Right ventricle myocardium superior (tissue), 1 donor: Measurements from ENCODE around the gene PGF. TPM values are rescaled to one million over a fixed set of nuclear protein-coding genes. Genes with fewer than 3 reads are reported as not detected.
A peak's percentile ranks its signal among the peaks of the same experiment; 100 is the strongest.
"Not testable (repeated sequence)": the region's sequence is repeated elsewhere in the genome, so short reads cannot be mapped to it uniquely, and the experiment has no call there.

Experiments used
- ATAC-seq: fragments of 200-7000 bp; cut with Tn5 transposase; one replicate; pipeline ENCODE4 v1.9.1; 2020; ENCODE audit warnings: mild to moderate bottlenecking; ENCODE audit not compliant: poor library complexity
- DNase-seq: peaks from one replicate; pipeline ENCODE4 v3.0.0-alpha.2; 2020
- intact Hi-C: fragments of 100-400 bp; cut with DNase I; formaldehyde crosslinking; loops from one replicate; pipeline ENCODE4 v1.11.2; 2022
- long read RNA-seq: library from polyadenylated mRNA; unstranded; transcript quantifications from one replicate; pipeline ENCODE4 v2.0.0, GENCODE V29; 2021
- total RNA-seq: library from RNA; stranded (reverse); fragmentation: NEBNext Ultra II Directional; extraction: Animal tissue kit (Norgen Biotek cat#: 25700); gene quantifications from one replicate; pipeline ENCODE4 v1.2.1, GENCODE V29; 2021
- donor health status: DM: no; HTN: yes; CAD: no; lungs with severe emphysema.

PGF gene
- 5.1 TPM for total RNA-seq
- long read RNA-seq, transcript PGF-203 (6 exons, 1,699 nt): major isoform, 14 of 29 reads
- long read RNA-seq, transcript PGF-206 (7 exons, 1,927 nt): minor isoform, 11 of 29 reads
- long read RNA-seq, partial matches to known transcripts: 0 of 29 reads
- long read RNA-seq, other reads (novel, unspliced or antisense): 2 of 29 reads

- ATAC-seq (peak; percentile 91), DNase-seq (peak; percentile 84)
- intact Hi-C loops: no loop called here
Observed at GRCh38 chr14:74955229-74956026, at the start of gene PGF. TSS of gene PGF (minus strand) at chr14:74955597. CDS start at chr14:74955242, 355 bp downstream.

- intact Hi-C loops: loop anchor here (5.0 kb wide), 1 partner anchor 56 kb away; no protein-coding TSS in a partner anchor
- ATAC-seq (no peak), DNase-seq (no peak)
Observed at GRCh38 chr14:75003250-75004027, 48.0 kb upstream of the PGF start.

GRCh38 chr14:75002392-75003249, 47.2 kb upstream of the PGF start, which contains the start of gene EIF2B2:
TSS of gene EIF2B2 (plus strand) at chr14:75002921. CDS start at chr14:75002991, 70 bp downstream.
- ATAC-seq: peak; percentile 100
- DNase-seq: peak; percentile 99
- intact Hi-C loops: loop anchor here (5.0 kb wide), 1 partner anchor 55 kb away; no protein-coding TSS in a partner anchor

- intact Hi-C loops: loop anchor here (5.0 kb wide), 1 partner anchor 55 kb away; no protein-coding TSS in a partner anchor
- ATAC-seq: no peak
- DNase-seq: no peak
Observed at GRCh38 chr14:75001899-75002298, 46.5 kb upstream of the PGF start.

- no peak for ATAC-seq
- no peak for DNase-seq
- intact Hi-C loops: loop anchor here (5.0 kb wide), 1 partner anchor 54 kb away; no protein-coding TSS in a partner anchor
Observed at GRCh38 chr14:75001261-75001660, 45.9 kb upstream of the PGF start.

GRCh38 chr14:74995781-74996180, 40.4 kb upstream of the PGF start:
- intact Hi-C loops, ATAC-seq, DNase-seq: not testable (repeated sequence)

- DNase-seq, ATAC-seq, intact Hi-C loops: not testable (repeated sequence)
Observed at GRCh38 chr14:74994182-74994581, 38.8 kb upstream of the PGF start.

GRCh38 chr14:74988993-74989392, 33.6 kb upstream of the PGF start:
- intact Hi-C loops: no loop called here
- no peak for DNase-seq
- ATAC-seq: no peak

GRCh38 chr14:74988131-74988530, 32.7 kb upstream of the PGF start:
- intact Hi-C loops: no loop called here
- DNase-seq (no peak), ATAC-seq (no peak)

GRCh38 chr14:74985806-74986205, 30.4 kb upstream of the PGF start:
- ATAC-seq (no peak), DNase-seq (no peak)
- intact Hi-C loops: no loop called here

- ATAC-seq (peak; percentile 12), DNase-seq (no peak)
- intact Hi-C loops: no loop called here
Observed at GRCh38 chr14:74985028-74985310, 29.6 kb upstream of the PGF start.

- intact Hi-C loops: no loop called here
- no peak for DNase-seq
- ATAC-seq: peak; percentile 39
Observed at GRCh38 chr14:74984236-74985027, 29.0 kb upstream of the PGF start.

GRCh38 chr14:74983343-74983742, 27.9 kb upstream of the PGF start:
- ATAC-seq (no peak), DNase-seq (no peak)
- intact Hi-C loops: no loop called here

GRCh38 chr14:74982661-74983060, 27.3 kb upstream of the PGF start:
- ATAC-seq: no peak
- no peak for DNase-seq
- intact Hi-C loops: no loop called here

GRCh38 chr14:74981833-74982232, 26.4 kb upstream of the PGF start:
- ATAC-seq (no peak), DNase-seq (no peak)
- intact Hi-C loops: no loop called here

- DNase-seq (no peak), ATAC-seq (no peak)
- intact Hi-C loops: no loop called here
Observed at GRCh38 chr14:74981462-74981782, 26.0 kb upstream of the PGF start.

GRCh38 chr14:74980731-74981461, 25.5 kb upstream of the PGF start:
- peak; percentile 65 for DNase-seq
- no peak for ATAC-seq

More at GRCh38 chr14:74980731-74981461, 25.5 kb upstream of the PGF start:
- intact Hi-C loops: no loop called here
